GM12872 (cell line): ENCODE measurements around the gene BOLA1.

Experiments
- TF ChIP-seq, protein P1 (sequence below): IDR thresholded peaks from 3 replicates; pipeline ENCODE4 v1.5.1; 2011; ENCODE audit warnings: low read depth, mild to moderate bottlenecking, low read length, moderate library complexity; ENCODE audit not compliant: insufficient read depth

Gene BOLA1, protein sequence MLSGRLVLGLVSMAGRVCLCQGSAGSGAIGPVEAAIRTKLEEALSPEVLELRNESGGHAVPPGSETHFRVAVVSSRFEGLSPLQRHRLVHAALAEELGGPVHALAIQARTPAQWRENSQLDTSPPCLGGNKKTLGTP

DNA sequence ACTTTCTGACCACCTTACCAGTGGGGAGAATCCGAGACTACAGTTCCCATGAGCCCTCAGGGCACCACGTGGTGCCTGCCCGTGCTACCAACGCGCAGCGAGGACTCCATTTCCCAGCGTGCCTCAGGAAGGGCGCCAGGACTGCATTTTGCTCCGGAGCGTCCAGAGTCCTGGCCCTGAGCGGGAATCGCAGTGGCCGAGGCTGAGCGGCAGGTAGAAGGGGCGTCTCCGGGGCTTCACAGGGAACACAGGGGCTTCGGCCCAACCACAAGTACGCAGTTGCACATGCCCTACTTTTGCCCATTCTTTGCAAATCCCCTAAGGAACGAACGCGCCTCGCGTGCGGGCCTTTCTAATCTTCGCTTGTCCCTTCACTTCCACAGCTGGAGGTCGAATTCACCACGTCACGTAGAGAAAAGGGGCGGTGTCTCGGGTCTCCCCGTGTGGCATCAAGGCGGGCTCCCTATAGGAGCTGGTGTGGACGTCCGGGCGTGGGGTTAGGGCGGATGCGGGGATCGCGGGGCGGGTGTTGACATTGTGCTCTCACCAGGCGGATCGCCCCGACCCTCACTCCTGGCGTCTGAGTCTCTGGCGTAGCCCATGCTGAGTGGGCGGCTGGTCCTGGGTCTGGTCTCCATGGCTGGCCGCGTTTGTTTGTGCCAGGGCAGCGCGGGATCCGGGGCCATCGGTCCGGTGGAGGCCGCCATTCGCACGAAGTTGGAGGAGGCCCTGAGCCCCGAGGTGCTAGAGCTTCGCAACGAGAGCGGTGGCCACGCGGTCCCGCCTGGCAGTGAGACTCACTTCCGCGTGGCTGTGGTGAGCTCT, at the start of gene BOLA1:
BOLA1 (plus strand) TSS at position 109 of the 825 bp plus-strand sequence; CDS start at position 601, 492 bp downstream.
- TF ChIP-seq, protein P1, sequence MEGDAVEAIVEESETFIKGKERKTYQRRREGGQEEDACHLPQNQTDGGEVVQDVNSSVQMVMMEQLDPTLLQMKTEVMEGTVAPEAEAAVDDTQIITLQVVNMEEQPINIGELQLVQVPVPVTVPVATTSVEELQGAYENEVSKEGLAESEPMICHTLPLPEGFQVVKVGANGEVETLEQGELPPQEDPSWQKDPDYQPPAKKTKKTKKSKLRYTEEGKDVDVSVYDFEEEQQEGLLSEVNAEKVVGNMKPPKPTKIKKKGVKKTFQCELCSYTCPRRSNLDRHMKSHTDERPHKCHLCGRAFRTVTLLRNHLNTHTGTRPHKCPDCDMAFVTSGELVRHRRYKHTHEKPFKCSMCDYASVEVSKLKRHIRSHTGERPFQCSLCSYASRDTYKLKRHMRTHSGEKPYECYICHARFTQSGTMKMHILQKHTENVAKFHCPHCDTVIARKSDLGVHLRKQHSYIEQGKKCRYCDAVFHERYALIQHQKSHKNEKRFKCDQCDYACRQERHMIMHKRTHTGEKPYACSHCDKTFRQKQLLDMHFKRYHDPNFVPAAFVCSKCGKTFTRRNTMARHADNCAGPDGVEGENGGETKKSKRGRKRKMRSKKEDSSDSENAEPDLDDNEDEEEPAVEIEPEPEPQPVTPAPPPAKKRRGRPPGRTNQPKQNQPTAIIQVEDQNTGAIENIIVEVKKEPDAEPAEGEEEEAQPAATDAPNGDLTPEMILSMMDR, result no peak

DNA sequence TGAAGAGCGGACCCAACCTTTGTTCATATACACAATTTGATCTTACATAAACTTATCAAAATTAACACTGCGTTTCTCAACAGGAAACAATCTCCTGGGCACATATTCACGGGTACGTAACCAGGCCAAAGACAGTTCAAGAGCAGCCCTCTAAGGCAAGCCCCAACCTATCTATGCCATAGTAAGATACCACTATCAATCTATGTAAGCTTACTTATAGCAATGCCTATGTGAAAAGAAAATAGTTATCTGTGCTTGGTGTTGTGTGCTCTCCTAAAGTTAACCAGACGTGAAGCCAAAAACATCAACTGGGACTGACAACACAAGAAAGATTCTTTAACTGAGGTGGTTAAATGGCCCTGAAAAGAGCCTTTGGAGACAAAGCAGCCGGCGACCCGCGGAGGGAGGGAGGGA, 49.4 kb upstream of the BOLA1 start:
- TF ChIP-seq, protein P1, result no peak

DNA sequence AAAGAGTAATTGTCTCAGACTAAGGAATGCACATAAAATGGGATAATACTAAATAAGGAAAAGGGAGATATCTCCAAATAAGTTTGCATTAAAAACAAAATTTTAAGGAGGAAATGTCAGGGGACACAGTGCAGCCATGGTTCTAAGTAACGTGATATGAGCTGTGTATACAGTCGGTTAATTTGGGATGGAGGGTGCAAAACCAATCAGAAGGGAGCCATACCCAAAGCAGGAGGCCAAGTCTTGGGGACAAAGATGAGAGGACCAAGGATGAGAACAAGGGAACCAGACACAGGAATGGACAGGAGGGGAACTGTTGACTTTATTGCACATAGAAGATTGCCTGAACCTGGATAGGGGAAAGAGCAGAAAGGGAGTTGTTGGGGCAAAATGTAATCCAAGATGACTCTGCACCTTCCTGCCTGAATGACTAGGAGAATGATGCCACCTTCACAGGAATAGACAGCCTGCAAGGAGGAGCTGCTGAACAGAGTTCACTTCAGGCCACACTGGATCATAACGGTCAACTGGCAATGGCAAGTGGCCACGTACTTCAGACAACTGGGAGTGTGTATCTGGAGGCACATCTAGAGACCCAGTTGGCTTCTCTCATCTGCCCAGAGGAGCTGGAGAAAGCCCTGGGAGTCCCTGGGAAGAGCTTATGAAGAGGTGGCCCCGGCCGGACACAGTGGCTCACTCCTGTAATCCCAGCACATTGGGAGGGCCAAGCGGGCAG, 22.0 kb upstream of the BOLA1 start:
- TF ChIP-seq, protein P1, result no peak

DNA sequence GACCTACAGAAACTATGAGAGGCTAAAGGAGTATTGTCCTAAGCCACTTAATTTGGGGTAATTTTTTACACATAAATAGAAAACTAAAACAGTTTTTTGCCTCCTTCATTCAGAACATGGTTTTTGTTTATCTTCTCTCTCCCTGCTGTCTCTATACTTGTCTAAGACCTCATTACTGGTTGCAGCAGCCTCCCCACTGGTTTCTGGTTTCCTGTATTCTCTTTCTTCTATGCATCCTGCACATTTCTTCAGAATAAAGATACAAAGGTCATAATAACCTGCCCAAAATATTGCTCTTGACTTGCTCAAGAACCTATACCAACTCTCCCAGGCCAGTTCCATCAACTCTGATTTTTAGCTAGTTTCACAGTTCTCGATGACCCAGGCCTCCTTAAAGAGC, 19.8 kb upstream of the BOLA1 start:
- TF ChIP-seq, protein P1, result no peak

DNA sequence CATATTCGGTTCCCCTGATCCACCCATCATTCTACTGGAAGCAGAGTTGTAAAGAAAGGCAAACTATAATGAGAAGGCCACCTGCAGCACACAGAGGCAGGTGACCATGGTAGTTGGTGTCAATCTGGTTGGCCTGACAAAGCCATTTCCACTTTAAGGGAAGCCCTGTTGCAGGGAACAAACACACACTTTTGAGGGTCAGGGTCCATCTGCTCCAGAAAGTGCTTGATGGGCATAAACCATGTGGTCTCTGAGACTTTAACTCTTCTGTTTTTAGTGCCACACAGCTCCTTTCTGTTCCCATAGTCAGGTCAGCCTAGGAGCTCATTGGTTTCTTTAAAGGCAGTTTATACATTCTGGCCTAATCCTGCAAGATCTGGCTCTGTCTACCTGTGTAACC, 17.5 kb upstream of the BOLA1 start:
- TF ChIP-seq, protein P1, result no peak

DNA sequence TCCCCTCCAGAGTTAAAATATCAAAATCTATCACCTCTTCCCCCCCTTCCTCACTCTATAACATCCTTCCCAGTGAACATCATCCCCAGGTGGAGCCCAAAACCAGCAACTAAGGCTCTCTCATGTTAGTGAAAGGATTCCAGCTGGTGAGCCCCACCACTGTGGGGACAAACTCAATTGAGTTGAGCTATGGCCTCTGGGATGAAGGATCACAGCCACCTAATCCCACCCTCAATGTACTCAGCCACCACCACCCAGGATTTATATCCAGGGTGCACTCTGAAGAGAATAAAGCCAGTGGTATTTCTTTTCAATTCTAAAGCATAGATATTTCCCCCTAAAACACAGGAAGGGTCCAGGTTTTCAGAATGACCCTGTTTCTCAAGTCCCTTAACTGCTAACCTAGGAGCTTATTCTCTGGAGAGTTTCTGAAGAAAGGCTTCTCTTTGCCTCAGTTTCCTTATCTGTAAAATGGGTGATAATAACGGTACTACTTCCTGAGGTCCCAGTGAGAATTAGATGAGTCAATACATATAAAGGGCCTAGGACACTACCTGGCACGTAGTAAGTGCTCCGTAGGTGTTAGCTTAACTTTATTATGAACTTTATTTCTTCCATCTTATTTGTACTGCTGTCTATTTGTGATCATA, 15.6 kb upstream of the BOLA1 start:
- TF ChIP-seq, protein P1, result no peak
